ENCODE data around the gene GSDMA. TPM values are rescaled to one million over a fixed set of nuclear protein-coding genes. Genes with fewer than 3 reads are reported as not detected.
A peak's percentile ranks its signal among the peaks of the same experiment; 100 is the strongest.

The GSDMA gene
- polyA plus RNA-seq, 1 experiment: not detected

GRCh38 chr17:40020146-40020545 is 57.3 kb downstream of the GSDMA start:
- Histone ChIP-seq H3K36me3 (ENCODE audit: control insufficient read depth, insufficient read depth, low read length) (peaks cover 10% of the 10 kb centered on the region), H3K4me3 (ENCODE audit: low read depth, low read length) (no peak overlapping the region), H3K27me3 (ENCODE audit: control insufficient read depth, insufficient read depth, low read length) (no peaks in the 10 kb centered on the region)
- no peak for TF ChIP-seq CTCF (IDR thresholded peaks at IDR 0.05; ENCODE audit: insufficient read depth, low read depth, low read length)
- ChIA-PET POLR2A (no interaction called here), CTCF (interaction anchor here (1.2 to 2.9 kb wide), 4 partner anchors 9 to 56 kb away, joined by 3 to 16 read pairs (median 9); no protein-coding TSS in a partner anchor)
- no peak for DNase-seq (ENCODE audit: low read depth)

- Histone ChIP-seq H3K36me3 (ENCODE audit: control insufficient read depth, insufficient read depth, low read length) (peaks cover 11% of the 10 kb centered on the region), H3K27me3 (ENCODE audit: control insufficient read depth, insufficient read depth, low read length) (no peaks in the 10 kb centered on the region), H3K4me3 (ENCODE audit: low read depth, low read length) (no peak overlapping the region)
- TF ChIP-seq CTCF (IDR thresholded peaks at IDR 0.05; ENCODE audit: insufficient read depth, low read depth, low read length): no peak
- ChIA-PET CTCF (interaction anchor here (0.7 to 2.9 kb wide), 17 partner anchors 8 to 399 kb away, joined by 3 to 20 read pairs (median 4); partner anchors contain the start of gene PSMD3), POLR2A (interaction anchor here (0.7 kb wide), 1 partner anchor 69 kb away, joined by 3 read pairs; no protein-coding TSS in a partner anchor)
- peak; percentile 62 for DNase-seq (ENCODE audit: low read depth)
These were observed 58.7 kb downstream of the GSDMA start for GRCh38 chr17:40021451-40021971.

- H3K4me3 ChIP-seq (ENCODE audit: low read depth, low read length): no peak overlapping the region
- H3K36me3 ChIP-seq (ENCODE audit: control insufficient read depth, insufficient read depth, low read length): peaks cover 13% of the 10 kb centered on the region
- TF ChIP-seq CTCF (IDR thresholded peaks at IDR 0.05; ENCODE audit: insufficient read depth, low read depth, low read length): no peak
- ChIA-PET CTCF (interaction anchor here (0.8 to 2.9 kb wide), 10 partner anchors 9 to 400 kb away, joined by 3 to 20 read pairs (median 7); no protein-coding TSS in a partner anchor), POLR2A (no interaction called here)
- no peak for DNase-seq (ENCODE audit: low read depth)
- H3K27me3 ChIP-seq (ENCODE audit: control insufficient read depth, insufficient read depth, low read length): no peaks in the 10 kb centered on the region
These were observed 59.7 kb downstream of the GSDMA start for GRCh38 chr17:40022497-40022896.

- Histone ChIP-seq H3K36me3 (ENCODE audit: control insufficient read depth, insufficient read depth, low read length) (peaks cover 13% of the 10 kb centered on the region), H3K27me3 (ENCODE audit: control insufficient read depth, insufficient read depth, low read length) (no peaks in the 10 kb centered on the region), H3K4me3 (ENCODE audit: low read depth, low read length) (no peak overlapping the region)
- no peak for TF ChIP-seq CTCF (IDR thresholded peaks at IDR 0.05; ENCODE audit: insufficient read depth, low read depth, low read length)
- ChIA-PET CTCF (interaction anchor here (0.8 to 2.9 kb wide), 7 partner anchors 13 to 162 kb away, joined by 3 to 20 read pairs (median 9); no protein-coding TSS in a partner anchor), POLR2A (no interaction called here)
- DNase-seq (ENCODE audit: low read depth): no peak
These were observed 60.2 kb downstream of the GSDMA start for GRCh38 chr17:40022961-40023541.

- no peak for DNase-seq (ENCODE audit: low read depth)
- Histone ChIP-seq H3K36me3 (ENCODE audit: control insufficient read depth, insufficient read depth, low read length) (peaks cover 13% of the 10 kb centered on the region), H3K4me3 (ENCODE audit: low read depth, low read length) (no peak overlapping the region), H3K27me3 (ENCODE audit: control insufficient read depth, insufficient read depth, low read length) (no peaks in the 10 kb centered on the region)
- ChIA-PET CTCF (interaction anchor here (0.6 to 4.8 kb wide), 4 partner anchors 8 to 509 kb away, joined by 3 to 133 read pairs (median 37); partner anchors contain the start of gene CSF3), POLR2A (no interaction called here)
- no peak for TF ChIP-seq CTCF (IDR thresholded peaks at IDR 0.05; ENCODE audit: insufficient read depth, low read depth, low read length)
These were observed 60.9 kb downstream of the GSDMA start for GRCh38 chr17:40023590-40024292.
